ENCODE data around the gene KCNQ2.
A peak's percentile ranks its signal among the peaks of the same experiment; 100 is the strongest.

KCNQ2 gene

DNA sequence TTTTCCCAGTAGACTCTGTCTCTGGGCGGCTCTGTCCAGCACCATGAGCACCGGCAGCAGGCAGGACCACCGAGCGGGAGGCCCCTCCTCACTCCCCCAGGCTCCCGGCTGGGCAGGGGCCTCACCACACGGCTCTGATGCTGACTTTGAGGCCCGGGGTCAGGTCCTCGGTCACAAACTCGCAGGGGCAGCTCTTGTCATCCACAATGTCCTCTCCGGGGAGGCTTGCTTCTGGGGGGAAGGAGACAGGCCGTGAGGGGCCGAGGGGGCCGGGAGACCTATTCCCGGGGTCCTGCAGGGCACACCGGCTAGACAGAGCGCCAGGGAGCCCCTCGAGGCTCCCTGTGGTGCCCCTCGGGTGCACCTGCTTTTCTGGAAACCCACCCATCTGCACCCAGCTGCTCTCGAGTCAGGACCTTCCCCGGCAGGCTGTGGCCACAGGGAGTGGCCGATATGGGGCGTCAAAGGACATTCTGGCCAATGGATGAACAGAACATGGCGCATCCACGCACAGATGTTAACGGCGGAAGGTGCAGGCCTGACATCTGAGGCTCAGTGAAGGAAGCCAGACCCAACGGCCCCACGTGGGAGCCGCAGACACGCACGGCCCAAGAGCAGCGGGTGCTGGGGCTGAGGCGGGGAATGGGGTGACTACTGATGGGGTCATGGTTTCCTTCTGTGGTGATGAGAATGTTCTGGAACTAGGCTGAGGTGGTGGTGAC, 58.3 kb downstream of the KCNQ2 start:
- DNase-seq = no peak

DNA sequence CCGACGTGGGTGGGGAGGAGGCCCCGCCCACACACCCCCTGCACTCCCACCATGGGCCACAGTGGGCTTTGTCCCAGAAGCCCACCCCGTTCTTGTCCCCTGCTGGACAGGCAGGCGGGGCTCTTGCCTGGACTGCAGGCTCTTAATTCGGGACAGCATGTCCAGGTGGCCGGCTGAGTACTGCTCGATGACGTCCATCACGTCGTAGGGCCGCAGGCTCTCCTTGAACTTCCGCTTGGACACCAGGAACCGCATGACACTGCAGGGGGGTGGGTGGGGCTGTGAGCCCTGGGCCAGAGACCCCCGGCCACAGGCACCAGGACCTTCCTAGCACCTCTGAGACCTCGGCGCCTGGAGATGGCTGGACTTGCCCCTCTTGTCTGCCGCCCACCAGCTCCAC, 59.1 kb downstream of the KCNQ2 start:
- no peak for DNase-seq

DNA sequence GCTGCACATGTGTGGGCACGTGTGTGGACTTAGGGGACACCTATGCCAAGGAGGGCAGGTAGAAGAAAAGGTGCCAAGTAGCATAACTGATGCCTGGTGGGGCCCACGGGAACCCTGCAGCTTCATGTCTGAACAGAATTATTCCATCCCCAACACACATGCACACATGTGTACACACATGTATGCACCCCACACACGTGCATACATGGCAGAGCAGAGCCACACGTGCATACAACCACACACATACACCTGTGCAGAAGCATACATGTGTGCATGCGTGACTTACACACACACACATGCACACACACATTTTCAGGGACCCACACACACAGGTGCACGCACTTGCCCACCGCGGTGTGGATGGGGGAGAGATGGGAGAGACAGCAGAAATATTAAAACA, 59.6 kb downstream of the KCNQ2 start:
- no peak for DNase-seq

DNA sequence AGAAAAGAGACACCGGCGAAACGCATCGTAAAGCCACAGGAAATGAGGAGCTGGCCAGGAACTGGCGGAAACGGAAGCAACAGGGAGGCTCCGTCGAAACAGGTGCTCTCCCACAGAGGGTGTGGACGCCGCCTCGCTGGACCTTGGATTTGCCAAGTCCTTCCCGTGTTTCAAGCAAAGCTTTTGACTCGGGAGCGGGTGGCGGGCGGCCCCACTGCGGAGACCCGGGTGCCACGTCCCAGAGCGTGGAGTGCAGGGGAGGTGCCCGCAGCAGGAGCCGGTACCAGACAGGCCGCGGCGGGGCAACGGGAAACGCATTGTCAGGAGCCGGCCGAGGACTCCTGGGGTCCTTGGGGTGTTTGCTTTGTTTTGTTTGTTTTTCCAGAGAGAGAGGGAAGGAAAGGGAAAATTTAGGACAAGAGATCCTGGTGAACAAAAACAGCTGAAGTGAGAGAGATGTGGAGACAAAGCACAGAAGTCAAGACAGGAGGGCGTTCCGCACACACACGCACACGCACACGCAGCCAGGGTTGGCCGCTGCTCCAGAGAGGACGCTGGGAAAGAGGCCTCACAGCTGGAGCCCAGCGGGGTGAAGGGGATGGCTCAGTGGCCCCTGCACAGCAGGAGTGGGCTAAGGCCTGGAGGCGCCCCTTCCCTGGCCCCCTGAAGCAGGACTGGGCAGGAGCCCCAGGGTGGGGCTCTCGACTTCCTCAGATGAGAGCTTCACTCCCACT, 60.4 kb downstream of the KCNQ2 start:
- no peak for DNase-seq

DNA sequence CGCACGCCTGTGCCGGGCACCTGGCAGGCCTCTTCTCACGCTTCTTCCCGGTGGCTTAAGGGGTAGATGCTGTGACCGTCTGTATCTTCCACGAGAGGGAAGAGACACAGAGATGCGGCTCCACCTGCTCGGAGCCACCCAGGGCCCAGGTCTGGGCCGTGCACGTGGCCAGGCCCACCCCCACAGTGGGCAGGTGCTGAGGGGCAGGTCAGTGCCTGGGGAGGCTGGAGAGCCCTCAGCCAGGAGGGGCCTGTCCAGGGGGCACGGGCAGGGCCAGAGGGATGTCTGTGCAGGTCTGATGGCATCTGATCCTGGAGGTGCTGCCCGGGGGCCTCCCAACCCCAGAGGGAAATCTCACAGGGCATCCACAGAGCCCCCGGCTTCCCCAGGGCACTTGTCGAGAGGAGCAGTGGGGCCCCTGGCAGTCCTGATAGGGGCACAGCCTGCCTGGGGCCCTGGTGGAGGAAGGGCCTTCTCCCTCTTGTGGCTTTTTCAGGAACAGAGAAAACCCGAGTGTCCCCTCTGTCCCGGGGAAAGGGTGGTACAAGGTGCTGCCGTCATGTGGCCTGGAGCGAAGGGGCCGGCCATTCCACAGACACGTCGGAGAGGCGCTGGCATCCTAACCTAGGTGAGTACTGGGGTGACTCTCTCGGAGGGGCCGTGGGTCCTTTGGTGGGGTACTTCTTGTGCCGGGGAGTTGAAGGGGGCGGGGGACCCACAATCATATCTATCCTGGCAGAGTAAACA, 61.1 kb downstream of the KCNQ2 start:
- DNase-seq = no peak

DNA sequence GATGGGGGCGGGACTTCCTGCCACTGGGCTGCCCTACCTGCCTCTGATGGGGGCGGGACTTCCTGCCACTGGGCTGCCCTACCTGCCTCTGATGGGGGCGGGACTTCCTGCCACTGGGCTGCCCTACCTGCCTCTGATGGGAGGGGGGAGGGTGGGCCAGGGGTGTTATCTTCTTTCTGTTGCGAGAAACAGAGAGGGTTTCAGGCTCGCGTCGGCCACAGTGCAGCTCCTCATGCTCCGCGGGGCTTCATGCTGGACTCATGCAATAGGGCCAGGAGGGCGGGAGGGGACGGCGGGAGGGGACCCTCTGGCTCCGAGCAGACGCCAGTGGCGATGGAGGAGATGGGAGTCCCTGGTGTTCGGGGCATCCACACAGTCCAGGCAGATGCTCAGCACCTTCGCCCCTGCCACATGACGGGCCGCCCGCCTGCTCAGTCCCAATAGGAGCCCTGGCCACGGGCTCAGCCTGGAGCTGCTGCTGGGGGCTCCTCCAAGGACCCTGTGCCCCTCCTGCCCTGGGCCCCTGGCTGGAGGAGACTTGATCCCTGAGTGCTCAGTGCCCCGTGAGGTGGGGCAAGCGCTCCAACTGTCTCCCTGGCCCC, 62.5 kb downstream of the KCNQ2 start:
- no peak for DNase-seq

DNA sequence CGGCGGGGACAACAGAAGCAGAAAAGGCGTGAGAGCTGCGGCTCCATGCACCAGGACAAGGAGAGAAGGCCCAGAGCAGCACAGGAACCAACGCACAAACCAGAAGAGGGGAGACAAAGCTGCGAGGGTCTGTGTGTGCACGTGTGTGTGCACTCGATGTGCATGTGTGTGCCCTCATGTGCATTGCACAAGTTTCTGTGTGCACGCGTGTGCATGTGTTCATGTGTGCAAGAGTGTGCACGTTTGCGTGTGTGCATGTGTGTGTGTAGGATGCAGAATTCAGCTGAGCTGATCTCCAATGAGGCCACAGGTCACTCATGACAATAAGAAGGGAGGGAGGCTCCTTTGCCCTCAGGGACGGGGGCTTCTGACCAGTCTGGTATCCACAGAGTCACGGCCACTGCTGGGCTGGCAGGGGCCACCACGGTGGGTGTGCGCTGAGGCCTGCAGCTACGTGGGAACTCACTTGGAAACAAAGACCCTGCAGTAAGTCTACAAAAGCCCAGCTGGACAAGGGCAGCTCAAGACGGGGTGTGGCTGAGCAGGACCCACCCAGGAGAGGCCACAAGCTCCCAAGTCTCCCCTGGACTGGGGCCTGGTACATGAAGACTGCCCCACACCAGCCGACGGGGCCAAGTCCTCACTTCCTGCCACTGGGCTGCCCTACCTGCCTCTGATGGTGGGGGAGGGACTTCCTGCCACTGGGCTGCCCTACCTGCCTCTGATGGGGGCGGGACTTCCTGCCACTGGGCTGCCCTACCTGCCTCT, 63.2 kb downstream of the KCNQ2 start:
- peak; percentile 35 for DNase-seq

DNA sequence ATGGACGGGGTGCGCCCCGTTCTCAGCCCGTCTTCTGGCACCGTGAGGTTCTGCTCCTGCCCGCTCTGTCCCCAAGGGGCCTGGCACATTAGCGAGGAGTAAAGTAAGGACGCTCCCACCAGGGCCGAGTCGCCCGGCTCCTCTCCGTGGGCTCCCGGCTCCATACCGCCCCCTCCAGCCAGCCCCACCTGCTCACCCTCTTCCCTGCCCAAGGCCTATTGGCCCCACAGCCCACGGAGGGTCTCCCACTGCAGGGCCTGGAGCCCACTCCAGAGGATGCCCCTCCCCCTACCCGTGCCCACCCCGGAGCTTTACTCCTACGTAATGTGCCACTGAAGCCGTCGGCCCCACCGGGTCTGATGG, 63.8 kb downstream of the KCNQ2 start:
- no peak for DNase-seq

DNA sequence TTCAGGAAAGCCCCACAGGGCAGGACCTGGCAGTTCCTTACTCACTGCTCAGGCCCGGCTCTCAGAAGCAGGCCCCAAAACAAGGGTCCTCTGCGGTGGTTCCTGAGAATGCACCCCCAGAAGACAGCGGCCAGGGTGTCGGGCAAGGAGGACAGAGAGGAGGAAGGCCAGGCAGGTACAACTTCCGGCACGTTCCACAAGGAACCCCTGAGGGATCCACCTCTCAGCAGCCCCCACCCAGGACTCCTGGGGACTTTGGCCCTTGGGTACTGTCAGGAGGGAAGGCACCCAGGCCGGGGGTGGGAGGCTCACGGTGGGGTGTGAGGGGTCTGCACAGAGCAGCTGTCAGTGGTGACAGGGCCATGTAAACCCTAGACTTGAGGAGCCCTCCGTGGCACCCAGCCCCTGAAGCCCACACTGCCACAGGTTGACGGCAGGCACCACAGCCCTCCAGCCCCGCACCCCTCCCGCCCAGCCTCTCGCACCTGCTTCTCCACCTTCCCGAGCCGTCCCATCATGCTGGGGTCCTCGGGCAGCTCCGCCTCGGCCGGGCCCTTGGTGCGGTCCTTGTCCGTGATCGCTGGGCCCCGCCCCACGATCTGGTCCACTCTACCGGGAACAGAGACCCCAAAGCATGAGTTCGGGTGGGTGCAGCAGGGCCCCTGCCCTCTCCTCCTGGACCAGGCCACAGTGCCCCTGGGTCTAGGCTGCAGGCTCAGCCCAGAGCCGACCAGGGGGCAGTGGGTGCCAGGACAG, 64.3 kb downstream of the KCNQ2 start:
- DNase-seq = no peak

DNA sequence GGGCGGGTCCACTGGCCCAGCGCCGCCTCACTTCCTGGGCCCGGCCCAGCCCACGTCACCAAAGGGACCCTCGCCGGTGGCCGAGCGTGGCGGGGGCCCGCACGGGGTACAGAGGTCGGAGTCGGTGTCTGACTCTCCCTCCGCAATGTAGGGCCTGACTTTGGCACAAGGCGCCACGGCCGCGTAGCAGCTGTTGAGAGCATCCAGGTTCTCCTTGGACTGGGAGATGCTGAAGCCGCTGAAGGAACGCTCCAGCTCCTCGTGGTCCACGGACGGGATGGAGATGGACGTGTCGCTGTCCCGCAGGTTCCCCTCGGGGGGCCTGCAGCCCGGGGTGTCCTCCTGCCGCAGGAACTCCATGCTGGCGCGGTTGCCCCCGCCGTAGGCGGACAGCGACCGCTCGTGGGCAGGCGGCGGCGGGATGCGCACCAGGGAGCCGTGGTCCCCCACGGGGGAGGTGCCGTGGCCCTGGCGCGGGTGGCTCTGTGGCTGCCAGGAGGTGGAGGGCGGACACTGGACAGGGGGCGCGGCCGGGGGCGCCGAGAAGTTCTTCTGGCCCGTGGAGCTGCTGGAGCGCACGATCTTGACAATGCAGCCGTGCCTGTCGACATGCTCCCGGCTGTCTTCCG, 65.7 kb downstream of the KCNQ2 start:
- no peak for DNase-seq

DNA sequence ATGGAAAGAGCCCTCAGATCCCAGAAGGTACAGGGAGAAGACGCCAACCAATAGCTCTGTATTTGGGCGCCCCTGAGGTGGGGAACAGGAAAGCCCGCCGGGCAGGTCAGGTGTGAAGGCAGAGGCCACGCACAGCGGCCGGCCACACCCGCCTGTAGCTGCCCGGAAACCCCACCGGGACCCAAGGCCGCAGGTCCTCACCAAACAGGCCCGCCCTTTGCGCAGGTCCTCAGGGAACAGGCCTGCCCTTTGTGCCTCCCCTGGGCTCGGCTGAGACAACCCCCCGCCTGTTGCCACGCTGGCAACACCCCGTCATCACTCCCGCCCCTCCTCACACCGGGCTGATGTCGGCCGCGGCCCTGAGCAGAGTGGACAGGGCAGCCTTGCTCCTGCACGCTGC, 66.4 kb downstream of the KCNQ2 start:
- no peak for DNase-seq

DNA sequence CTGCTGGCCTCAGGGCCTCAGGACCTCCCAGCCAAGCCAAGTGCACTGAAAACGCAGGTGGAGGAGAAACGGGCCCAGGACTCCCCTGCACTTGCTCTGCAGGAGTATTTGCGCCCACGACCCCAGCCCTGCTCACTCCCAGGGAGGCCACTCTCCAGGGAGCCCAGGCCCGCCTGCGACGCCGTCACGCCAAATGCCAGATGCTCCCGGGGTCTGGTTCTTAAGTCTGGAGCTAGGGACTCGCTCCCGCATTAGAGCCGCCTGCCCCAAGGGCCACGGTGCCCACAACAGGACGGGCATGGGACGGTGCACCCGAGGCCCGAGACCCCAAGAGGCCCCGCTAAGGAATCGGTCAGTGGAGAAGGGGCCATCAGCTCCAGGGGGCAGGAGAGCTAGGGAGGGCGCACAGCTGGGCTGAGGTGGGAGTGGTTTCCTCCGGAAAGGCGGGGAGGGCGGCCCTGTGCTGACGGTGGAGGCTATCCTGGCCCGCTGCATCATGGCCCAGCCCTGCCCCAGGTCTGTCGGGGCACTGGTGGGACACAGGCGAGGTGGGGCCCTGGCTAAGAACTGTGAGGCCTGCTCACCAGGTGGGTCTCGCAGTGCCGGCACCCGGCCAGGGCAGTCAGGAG, 67.2 kb downstream of the KCNQ2 start:
- no peak for DNase-seq

DNA sequence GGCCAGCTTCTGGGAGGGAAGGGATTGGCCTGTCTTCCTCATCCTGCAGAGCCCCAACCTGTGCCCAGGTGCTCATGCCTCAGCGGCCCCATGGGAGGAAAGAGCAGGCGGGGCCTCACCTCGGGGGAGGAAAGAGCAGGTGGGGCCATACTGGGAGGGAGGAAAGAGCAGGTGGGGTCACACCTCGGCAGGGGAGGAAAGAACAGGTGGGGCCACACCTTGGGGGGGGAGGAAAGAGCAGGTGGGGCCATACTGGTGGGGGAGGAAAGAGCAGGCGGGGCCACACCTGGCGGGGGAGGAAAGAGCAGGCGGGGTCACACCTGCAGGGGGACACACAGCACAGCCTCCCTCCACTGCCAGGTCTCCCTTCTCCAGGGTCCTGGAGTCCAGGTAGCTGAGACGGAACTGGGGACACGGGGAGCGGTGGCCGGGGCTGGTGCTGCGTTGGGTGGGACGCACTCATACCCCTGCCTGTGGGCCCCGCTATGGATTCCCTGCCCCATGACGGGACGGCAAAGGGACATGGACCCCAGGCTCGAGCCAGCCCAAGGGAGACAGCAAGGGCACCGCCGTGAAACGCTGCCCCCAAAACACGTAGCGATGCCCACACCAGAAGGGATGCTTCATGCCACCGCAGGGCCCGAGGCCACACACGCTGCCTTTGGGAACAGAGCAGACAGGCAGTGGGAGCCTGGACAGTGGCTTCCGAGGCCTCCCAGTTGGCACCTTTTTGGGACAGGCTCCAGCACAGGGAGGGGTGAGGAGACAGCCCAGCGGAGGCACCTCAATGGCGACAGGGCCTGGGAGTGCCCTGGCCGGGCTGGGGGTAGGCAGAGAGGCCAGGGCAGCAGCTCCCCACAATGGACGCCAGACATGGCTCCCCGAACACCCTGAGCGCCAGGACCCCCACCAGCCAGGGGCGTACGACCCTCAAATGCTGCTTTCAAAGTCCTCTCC, 68.0 kb downstream of the KCNQ2 start:
- DNase-seq = no peak

DNA sequence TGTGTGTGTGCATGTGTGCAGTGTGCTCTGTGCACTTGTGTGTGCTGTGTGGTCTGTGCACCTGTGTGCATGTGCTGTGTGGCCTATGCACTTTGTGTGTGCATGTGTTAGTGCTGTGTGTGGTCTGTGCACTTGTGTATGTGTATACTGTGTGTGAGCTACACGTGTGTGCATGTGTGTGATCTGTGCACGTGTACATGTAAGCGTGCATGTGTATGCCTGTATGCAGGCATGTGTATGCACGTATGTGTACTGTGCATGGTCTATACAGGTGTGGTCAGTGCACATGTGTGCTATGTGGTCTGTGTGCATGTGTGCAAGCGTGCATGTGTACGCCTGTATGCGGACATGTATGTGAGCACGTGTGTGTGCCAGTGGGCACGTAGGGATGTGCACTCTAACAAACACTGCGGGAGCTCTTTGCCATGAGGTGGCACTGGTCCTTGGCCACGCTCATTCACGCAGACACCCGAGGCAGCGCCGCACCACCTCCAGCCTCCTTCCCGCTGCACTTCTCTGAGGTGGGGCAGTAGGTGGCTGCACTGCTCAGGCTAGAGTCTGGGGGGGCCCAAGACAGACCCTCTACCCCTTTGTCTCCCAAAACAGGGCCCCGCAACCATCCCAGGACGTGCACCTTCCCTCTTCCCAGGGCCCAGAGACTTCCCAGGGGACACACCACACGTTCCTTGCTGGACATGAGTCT, 68.9 kb downstream of the KCNQ2 start:
- DNase-seq = no peak

DNA sequence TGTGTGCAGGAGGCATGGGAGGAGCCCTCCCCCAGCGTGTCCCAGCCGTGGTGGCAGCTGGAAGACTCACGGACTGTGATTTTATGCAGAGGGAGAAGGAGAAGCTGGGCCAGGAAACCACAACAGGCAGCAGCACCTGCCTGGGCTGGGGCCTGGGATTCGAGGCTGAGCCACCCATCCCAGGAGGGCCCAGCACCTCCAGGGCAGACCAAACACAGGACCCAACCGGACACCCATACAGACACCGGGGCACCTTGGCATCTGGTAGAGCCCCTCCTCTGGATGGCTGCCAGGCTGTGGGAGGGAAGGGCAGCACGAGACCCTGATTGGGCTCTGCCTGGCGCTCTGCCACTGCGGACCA, 69.6 kb downstream of the KCNQ2 start:
- no peak for DNase-seq

DNA sequence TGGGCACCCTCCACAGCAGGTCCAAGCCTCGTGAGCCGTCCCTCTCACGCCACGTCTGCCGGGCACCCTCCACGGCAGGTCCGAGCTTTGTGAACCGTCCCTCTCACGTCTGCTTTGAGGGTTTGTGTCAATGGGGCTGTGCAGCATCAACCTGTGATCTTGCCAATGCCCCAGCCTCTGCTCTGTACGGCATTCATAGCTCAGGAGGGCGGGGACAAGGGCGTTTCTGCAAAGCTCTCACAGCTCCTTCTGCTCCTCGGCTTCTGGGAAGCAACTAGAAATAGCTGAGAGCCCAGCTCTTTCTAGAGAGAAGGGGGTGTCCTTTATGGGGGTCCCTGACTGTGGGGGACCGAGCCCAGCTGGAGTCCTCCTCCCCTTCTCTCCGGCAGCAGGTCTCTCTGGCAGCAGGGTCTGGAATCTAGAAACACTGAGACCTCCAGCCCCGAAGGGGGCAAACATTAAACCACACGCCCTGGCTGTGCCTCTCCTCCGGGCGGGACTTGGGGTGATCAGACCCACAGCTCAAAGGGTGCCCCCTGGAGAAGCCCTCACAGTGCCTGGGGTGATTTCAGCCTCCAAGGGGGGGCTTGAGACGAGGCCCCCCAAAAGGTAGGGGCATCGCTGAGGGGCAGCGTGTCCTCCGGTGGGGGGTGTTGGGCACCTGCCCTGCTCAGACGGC, 70.1 kb downstream of the KCNQ2 start:
- no peak for DNase-seq

DNA sequence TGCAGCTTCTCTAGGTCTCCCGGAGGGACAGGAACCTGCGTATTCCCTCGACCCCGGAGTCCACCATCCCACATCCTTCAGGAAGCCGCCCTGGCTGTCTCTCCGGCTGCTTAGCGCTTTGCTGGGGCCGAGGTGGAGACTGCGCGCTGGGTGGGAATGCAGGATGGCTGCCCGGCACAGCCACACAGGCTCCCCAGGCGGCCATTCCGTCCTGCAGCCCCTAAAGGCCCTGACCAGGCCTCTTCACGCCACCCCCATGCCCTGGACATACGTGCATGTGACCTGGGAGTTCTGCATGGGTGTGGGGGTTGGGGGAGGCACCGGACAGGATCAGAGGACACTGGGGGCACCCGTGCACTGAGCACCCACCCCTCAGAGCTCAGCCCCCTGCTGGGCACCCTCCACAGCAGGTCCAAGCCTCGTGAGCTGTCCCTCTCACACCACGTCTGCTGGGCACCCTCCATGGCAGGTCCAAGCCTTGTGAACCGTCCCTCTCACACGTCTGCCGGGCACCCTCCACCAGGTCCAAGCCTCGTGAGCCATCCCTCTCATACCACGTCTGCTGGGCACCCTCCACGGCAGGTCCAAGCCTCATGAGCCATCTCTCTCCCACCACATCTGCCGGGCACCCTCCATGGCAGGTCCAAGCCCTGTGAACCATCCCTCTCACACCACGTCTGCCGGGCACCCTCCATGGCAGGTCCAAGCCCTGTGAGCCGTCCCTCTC, 70.9 kb downstream of the KCNQ2 start:
- DNase-seq = no peak
